Neural cell (in vitro differentiated cells): Measurements from ENCODE around the gene CRKL.

Experiments used
- EP300 ChIP-seq: fragments of 450-650 bp; conservative IDR thresholded peaks from 2 replicates; pipeline ENCODE4 v1.6.1; 2014; ENCODE audit warnings: antibody characterized with exemption, mild to moderate bottlenecking, moderate library complexity; ENCODE audit not compliant: poor library complexity, severe bottlenecking
- EZH2 ChIP-seq: fragments of 200-600, 300-800 bp; shearing (Covaris generic), sonication (generic); IDR thresholded peaks from 2 replicates; pipeline ENCODE4 v1.6.1; 2014; ENCODE audit warnings: antibody characterized with exemption, low read length, borderline replicate concordance, mild to moderate bottlenecking; ENCODE audit not compliant: insufficient read depth, poor library complexity, severe bottlenecking
- TF ChIP-seq, protein P1 (sequence below): fragments of 450-650 bp; IDR thresholded peaks from 2 replicates; pipeline ENCODE4 v1.5.1; 2014; ENCODE audit warnings: antibody characterized with exemption, mild to moderate bottlenecking, moderate library complexity; ENCODE audit not compliant: poor library complexity, severe bottlenecking

DNA sequence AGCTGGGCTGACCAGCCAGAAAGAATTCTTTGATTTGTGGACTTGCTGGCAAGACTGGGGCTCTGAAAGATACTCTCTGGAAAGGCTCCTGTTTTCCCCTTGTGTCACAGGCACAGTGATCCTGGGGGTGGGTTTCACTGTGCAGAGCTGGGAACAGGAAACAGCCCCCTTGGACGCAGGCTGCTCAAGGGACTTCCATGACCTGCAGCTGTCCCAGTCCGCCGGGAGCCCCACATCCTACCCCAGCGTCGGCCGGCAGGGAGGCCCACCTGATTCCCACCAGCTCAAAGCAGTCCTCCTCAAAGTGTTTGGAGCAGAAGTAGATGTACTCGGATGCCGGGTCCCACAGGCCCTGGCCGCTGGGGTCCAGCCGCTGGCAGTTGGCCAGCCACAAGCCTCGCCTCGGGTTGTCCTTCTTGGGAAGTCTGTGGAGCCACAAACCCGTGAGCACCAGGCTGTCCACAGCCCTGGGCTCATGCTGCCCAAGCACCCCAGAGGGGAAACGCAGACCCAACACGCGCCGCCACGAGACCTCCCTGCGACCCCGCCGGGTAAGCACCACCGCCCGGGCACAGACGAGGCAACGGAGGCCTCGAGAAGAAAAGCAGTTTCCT lies 83.9 kb downstream of the CRKL start:
- TF ChIP-seq, protein P1, sequence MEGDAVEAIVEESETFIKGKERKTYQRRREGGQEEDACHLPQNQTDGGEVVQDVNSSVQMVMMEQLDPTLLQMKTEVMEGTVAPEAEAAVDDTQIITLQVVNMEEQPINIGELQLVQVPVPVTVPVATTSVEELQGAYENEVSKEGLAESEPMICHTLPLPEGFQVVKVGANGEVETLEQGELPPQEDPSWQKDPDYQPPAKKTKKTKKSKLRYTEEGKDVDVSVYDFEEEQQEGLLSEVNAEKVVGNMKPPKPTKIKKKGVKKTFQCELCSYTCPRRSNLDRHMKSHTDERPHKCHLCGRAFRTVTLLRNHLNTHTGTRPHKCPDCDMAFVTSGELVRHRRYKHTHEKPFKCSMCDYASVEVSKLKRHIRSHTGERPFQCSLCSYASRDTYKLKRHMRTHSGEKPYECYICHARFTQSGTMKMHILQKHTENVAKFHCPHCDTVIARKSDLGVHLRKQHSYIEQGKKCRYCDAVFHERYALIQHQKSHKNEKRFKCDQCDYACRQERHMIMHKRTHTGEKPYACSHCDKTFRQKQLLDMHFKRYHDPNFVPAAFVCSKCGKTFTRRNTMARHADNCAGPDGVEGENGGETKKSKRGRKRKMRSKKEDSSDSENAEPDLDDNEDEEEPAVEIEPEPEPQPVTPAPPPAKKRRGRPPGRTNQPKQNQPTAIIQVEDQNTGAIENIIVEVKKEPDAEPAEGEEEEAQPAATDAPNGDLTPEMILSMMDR, result no peak
- TF ChIP-seq EZH2 (no peak), EP300 (no peak)
